H54 (cell line): ENCODE results near the gene ACAA1.
"Not testable (repeated sequence)": the region's sequence is repeated elsewhere in the genome, so short reads cannot be mapped to it uniquely, and the experiment has no call there.

Experiments used
- DNase-seq: peaks from one replicate; pipeline ENCODE4 v3.0.0; 2011; ENCODE audit warnings: low spot score, mixed read lengths; ENCODE audit not compliant: insufficient read length
- FAIRE-seq: peaks from 3 replicates; lab custom pipeline; 2011; peaks lifted over from hg19 to GRCh38; lab: Jason Lieb, UNC
- POLR2A ChIP-seq: IDR thresholded peaks from 2 replicates; pipeline ENCODE4 v1.6.1; 2011; ENCODE audit warnings: low read depth, mild to moderate bottlenecking, low read length

Gene ACAA1

DNA sequence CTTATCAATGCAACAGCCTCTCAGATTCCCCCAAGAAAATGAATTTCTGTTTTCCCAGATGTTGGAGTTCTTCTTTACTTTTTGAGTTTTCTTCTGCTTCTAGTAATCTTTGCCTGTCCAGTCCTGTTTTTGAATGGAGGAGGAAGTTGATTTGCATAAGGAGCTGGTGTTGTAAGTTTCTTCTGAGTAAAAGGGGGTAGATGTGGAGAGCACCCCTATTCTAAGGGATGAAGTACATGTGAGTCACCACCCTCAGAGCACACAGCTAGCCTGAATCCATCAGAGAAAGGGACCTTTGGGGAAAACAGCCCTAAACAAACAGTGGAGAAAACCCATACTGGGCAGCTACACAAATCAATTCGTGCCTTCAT, 34.5 kb downstream of the ACAA1 start:
- no peak for TF ChIP-seq POLR2A
- DNase-seq (no peak), FAIRE-seq (no peak)

DNA sequence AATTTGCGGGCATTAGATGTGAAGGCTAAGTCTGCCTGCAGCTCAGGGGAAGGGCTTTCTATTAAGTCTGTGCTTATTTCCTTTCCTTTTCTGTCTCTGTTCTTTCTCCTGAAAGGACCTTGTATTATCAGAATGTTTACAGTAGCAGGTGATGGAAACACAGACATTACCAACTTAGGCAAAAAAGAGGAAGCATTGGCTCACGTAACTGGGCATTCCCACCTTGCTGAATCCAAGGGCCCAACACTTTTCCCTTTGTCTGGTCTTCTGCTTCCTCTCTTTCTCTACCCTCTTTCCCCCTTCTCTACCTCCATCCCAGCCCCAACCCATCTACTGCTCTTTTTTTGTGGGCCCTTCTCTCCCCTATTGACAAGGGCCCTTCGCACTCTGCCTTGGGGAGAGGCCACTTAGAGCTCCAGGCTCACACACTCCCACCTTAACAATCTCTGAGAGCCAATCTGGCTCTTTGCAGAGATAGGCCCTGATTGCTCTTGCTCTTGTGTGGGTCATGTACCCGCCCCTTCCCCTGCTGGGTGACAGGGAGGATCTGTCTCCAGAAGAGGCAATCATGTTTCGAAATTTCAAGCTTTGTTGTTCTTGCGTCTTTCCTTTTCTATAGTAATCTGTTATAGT, 35.0 kb downstream of the ACAA1 start:
- no peak for TF ChIP-seq POLR2A
- DNase-seq: no peak
- no peak for FAIRE-seq

DNA sequence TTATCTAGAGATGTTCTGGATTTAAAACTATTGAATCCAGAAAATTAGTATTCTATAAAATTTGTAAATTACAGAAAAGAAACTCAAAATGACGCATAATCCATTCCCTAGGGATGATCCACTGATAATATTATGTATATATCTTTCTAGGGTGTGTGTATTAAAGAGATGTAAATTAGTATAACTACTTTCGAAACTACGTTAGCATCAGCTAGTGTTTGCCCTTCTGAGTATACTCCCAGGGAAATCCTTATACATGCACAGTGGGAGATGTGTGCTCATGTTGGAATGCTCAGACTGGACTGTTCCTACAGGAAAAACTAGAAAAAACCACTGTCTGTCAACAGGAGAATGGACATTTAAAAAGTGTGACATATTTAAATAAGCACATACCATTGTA, 36.4 kb downstream of the ACAA1 start:
- DNase-seq (no peak), FAIRE-seq (no peak)
- no peak for TF ChIP-seq POLR2A

DNA sequence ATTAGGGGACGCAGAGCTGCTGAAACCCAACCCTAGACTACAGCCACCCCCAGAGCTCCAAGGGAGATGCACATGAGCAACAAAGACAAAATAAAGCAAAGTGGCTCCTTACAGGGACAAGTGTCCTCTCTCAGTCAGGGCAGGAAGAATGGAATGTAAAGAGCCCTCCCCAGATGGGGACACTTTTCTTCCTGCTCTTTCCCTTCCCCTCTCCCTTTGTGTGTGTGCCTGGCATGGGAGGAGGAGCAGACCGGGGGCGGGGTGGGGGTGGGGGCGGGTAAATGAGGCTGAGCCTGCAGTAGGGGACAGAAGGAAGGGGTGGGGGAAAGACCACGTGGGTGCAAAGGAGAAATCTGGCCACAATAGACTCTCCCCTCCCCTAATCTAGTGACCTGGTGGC, 37.4 kb downstream of the ACAA1 start:
- TF ChIP-seq POLR2A: no peak
- FAIRE-seq: no peak
- no peak for DNase-seq

DNA sequence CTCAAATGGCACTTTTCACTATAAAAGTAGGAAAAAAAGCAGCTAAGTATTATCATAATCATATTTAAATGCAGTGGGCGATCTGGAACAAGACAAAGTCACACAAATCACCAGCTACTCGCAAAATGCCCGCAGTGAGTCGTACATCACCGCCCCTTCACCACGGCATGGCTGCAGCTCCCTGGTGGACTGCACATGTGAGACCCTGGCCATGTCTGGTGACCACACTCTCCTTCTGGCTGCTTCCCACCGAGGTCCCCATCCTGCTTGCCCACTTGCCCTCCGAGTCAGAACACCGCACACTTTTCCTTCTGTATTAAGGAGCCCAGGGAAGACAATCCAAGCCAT, 38.6 kb downstream of the ACAA1 start:
- TF ChIP-seq POLR2A: no peak
- DNase-seq (no peak), FAIRE-seq (no peak)

DNA sequence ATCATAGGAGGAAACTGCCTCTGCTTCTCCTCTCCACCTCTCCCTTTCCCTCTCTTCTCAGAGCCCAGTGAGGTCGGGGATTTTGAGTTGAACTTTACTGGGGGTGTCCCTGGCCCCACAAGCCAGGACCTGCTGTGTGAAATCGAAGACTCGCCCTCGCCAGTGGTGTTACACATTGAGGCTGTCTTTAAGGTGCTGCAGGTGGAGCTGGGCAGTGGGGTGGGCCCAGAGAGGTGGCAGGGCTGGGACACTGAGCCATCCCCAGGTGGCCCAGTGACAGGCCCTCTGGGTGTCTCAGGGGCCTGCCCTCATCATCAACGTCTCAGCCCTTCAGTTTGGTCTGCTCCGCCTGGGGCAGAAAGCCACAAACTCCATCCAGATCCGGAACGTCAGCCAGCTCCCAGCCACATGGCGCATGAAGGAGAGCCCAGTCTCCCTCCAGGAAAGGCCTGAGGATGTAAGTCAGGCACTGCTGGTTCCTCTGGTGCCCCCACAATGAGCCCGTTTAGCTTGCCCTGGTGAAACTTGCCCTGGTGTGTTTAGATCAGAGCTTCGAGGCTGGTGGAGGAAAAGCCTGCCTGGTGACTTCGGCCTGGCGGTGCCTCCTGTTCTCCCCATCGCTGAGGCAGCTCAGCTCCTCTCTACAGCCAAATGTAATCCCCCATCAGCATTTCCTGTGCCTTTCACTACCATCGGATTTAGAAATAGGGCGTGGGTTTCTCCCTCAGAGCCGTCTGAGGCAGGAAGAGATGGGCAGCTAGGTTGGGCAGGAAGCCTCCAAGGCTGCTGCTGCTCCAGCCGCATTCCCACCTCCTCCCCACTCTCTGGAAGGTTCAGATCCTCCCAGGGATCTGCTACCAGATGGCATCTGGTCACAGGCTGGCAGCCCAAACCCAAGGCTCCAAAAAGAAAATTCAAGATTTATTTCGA, 39.2 kb downstream of the ACAA1 start:
- no peak for TF ChIP-seq POLR2A
- FAIRE-seq (no peak), DNase-seq (no peak)

DNA sequence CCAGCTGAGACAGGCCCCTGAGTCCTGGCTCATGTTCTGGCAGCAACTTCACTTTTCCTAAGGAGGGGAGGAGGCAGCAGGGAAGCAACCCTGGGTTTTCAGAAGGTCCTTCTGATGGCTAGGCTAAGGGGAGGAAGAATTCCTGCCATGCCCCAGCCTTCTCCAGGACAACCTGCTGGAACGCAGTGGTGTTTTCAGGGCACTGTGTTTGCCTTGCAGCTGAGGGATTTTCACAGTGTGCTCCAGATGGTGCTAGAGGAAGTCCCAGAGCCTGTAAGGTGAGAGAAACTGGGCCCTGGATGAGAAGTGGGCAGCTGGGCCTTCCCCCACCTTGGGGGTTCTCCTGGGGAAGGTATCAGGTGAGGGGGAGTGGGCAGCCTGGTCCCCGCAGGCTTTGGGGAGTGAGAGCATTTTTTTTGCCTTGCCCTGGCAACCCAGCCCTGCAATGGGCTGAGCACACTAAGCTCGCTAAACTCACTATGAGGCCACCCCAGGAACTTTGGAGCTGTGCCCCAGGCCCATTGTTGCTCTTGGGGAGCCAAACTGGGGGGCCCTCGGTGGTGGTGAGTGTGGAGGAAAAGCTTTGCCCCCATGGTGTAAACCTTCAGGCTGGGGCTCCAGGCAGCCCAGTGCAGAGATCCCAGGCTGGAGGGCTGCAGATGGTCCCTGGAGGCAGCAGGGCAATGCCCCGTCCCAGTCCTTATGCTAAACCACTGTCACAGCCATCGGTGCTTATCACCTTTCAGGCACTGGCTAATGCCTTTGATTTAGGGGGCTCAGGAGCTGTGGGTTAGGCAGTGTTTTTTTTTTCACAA, 41.1 kb downstream of the ACAA1 start:
- DNase-seq: no peak
- TF ChIP-seq POLR2A: no peak
- FAIRE-seq: no peak

DNA sequence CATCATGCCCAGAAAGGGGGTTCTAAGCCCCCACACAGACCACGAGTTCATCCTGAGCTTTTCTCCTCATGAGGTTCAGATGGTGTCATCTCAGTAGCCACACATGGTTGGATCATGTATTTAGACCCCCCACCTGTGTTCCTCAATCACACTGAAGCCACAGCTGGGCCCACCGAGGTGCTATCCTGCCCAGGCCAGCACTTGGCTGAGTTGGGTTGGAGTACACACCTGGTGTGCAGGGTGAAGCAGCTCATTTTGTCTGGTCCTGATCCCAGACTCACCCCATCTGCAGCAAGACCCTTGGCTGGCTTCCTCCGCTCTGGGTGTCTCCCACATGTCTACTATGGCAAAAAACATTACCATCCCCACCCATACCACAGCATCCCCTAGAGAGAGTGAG, 41.9 kb downstream of the ACAA1 start:
- no peak for DNase-seq
- TF ChIP-seq POLR2A: no peak
- no peak for FAIRE-seq

DNA sequence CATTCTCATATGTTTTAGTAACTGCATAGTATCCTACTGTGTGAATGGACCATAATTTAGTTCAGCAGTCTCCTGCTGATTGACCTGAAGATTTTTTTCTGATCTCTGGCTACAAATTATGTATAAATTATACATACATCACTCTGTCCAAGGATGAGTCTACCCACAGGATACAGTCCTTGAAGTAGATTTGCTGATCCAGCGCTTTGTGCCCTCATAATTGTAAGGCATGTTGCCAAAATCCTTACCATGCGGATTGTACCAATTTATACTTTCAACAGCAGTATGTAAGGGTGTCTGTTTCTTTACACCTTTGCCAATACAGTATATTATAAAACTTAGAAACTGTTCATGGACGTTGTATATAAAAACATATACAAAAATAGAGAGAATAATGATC, 46.5 kb downstream of the ACAA1 start:
- DNase-seq (no peak), FAIRE-seq (no peak)
- TF ChIP-seq POLR2A: no peak

DNA sequence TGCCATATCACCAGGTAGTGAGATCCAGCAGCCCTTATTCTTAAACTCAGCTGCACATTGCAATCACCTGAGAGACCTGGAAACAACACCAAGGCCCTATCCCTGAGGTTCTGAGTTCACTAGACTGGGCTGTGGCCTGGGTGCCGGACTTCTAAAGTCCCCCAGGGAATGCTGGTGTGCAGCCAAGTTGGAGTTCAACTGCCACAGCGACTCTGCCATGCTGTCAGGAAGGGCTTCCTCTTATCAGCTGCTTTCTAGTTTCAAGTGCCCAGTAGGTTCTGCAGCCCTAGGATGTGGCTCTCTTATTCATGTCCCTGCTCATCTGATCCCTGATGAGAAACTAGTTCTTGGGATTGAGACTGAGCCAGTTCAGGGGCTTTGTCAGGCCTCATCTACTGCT, 47.8 kb downstream of the ACAA1 start:
- FAIRE-seq: no peak
- DNase-seq: no peak
- TF ChIP-seq POLR2A: no peak

DNA sequence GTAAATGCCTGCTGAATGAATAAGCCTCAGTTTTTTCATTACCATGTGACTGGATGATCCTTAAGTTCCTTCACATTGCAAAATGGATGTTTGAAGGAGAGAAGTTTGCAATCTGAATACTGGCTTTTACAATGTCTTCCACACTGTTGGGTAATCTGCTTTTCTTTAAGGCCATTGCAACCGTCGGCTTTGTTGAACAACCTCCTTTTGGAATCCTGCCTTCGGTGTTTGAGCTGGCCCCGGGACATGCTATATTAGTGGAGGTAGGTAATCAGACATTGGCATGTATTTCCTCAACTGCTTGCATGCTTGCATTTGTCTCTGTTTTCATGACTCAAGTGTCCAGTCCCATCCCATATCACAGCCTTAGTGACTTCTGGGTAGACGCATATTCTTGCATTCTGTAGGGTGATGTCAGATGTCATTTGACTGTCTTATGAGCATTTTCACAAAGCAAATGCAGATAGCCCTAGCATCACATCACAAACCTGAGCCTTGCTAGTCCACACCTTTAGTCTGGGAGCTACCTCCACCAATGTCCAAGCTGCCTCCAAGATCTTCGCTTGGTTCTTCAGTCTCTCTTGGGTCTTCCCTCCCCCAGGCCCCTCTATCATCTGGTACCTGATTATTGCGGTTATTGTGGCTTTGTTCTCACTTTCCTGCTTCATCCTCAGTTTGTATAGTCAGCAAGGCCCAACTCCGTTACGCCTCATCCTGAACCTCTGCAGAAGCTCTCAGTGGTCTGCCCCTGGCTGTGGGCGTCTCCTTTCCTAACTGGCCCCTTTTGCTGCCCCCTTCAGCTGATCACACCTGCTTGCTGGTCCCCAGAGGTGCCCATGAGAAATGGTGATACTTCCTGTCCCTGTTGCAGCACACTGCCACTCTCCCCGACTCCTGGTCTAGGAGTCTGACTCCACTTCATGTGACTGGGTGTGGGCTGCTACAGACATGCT, 48.5 kb downstream of the ACAA1 start:
- no peak for DNase-seq
- no peak for TF ChIP-seq POLR2A
- FAIRE-seq: no peak

DNA sequence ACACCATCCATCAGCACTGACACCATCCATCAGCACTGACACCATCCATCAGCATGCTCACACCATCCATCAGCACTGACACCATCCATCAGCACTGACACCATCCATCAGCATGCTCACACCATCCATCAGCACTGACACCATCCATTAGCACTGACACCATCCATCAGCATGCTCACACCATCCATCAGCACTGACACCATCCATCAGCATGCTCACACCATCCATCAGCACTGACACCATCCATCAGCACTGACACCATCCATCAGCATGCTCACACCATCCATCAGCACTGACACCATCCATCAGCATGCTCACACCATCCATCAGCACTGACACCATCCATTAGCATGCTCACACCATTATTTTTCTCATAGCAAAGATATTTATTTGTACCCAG, 49.6 kb downstream of the ACAA1 start:
- not testable (repeated sequence) for DNase-seq, FAIRE-seq

DNA sequence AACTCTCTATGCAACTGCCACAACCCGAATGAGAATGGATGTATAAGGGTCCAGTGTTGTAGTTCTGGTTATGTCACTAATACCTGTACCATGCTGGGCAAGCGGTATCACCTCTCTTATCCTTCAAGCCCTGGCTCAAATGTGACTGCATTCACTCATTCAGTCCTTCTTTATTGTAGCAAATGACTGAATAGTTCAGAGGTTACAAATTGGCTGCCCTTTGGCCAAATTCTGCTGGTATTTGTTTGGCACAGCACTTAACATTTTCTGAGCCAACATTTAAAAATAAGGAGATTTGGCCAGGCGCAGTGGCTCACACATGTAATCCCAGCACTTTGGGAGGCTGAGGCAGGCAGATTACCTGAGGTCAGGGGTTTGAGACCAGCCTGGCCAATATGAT, 50.4 kb downstream of the ACAA1 start:
- no peak for DNase-seq
- no peak for TF ChIP-seq POLR2A
- FAIRE-seq: no peak
